ENCODE data around the gene MIP. TPM values are rescaled to one million over a fixed set of nuclear protein-coding genes. Genes with fewer than 3 reads are reported as not detected.

Gene MIP
- total and polyA plus RNA-seq, 2 of the 13 experiments (the other 11 are each of a cell fraction or from before 2014, with no cell fraction given) = not detected

DNA sequence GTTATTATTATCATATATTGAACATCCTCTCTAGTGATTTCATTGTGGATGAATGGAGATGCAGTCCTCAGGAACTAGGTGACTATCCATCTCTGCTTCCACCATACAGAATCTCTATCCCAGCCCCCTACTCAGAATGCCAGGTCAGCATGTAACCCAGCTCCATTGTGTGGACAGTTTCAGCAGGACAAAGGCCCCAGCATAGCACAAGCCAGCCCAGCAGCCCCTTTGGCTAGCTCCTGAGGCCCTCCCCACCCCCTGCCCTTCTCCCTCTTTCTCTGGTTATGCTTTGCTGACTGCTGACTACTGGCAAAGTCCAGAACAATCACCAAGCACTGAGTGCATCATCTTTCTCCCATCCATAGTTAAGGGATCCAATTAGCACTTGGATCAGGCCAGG is 8.1 kb upstream of the MIP start:
- Histone ChIP-seq H3K27ac (ENCODE audit: extremely low read length, insufficient read depth, low read length) (no peak overlapping the region), H3K79me2 (ENCODE audit: insufficient read depth, low read length) (no peaks in the 10 kb centered on the region), H3K36me3 (replicated peaks in 1 of 2; ENCODE audit: control insufficient read depth in 1 of 2, insufficient read depth in 2 of 2, low read length in 2 of 2) (no peaks in the 10 kb centered on the region), H3K4me2 (ENCODE audit: low read depth, low read length) (no peak overlapping the region), H2AFZ (ENCODE audit: low read length) (no peak overlapping the region), H3K27me3 (ENCODE audit: control insufficient read depth in 1 of 2, insufficient read depth in 2 of 2, low read length in 2 of 2) (no peaks in the 10 kb centered on the region), H3K9me3 (ENCODE audit: low read length) (no peaks in the 10 kb centered on the region), H3K4me3 (replicated peaks in 1 of 3; ENCODE audit: insufficient read depth in 1 of 3, low read depth in 2 of 3, low read length in 3 of 3) (no peak overlapping the region), H3K9ac (ENCODE audit: insufficient read depth, low read depth, low read length) (peak overlapping the region; percentile 21; the same call in 1 of the 2 replicates), H3K4me1 (ENCODE audit: insufficient read depth, low read length) (peaks cover 62% of the 10 kb centered on the region), H4K20me1 (ENCODE audit: insufficient read depth, low read length) (no peaks in the 10 kb centered on the region)
- intact Hi-C loops (cut with micrococcal nuclease; ENCODE audit: unreplicated experiment) = loop anchor here (5.0 kb wide), 1 partner anchor 270 kb away; no protein-coding TSS in a partner anchor
- peak; percentile 50 for ATAC-seq
- in situ Hi-C loops (cut with HindIII; ENCODE audit: extremely low pct_ligation_motif_present, low pct_unique_long_range_greater_than_20kb) = loop anchor here (5.0 to 10.0 kb wide), 2 partner anchors 145 to 268 kb away; partner anchors contain the start of gene CNPY2
- FAIRE-seq = no peak
- TF ChIP-seq ZNF292 (CRISPR knock-in tag; IDR thresholded peaks at IDR 0.05; ENCODE audit: borderline replicate concordance, low read depth) = no peak
- no peak for TF ChIP-seq CHCHD3 (CRISPR knock-in tag; IDR thresholded peaks at IDR 0.05)
- TF ChIP-seq MAFK (conservative IDR thresholded peaks at IDR 0.05 in 1 of 2, IDR thresholded peaks at IDR 0.05 in 1 of 2; ENCODE audit: low read length in 2 of 2) = peak; percentile 76 to 80
- TF ChIP-seq, protein P1, sequence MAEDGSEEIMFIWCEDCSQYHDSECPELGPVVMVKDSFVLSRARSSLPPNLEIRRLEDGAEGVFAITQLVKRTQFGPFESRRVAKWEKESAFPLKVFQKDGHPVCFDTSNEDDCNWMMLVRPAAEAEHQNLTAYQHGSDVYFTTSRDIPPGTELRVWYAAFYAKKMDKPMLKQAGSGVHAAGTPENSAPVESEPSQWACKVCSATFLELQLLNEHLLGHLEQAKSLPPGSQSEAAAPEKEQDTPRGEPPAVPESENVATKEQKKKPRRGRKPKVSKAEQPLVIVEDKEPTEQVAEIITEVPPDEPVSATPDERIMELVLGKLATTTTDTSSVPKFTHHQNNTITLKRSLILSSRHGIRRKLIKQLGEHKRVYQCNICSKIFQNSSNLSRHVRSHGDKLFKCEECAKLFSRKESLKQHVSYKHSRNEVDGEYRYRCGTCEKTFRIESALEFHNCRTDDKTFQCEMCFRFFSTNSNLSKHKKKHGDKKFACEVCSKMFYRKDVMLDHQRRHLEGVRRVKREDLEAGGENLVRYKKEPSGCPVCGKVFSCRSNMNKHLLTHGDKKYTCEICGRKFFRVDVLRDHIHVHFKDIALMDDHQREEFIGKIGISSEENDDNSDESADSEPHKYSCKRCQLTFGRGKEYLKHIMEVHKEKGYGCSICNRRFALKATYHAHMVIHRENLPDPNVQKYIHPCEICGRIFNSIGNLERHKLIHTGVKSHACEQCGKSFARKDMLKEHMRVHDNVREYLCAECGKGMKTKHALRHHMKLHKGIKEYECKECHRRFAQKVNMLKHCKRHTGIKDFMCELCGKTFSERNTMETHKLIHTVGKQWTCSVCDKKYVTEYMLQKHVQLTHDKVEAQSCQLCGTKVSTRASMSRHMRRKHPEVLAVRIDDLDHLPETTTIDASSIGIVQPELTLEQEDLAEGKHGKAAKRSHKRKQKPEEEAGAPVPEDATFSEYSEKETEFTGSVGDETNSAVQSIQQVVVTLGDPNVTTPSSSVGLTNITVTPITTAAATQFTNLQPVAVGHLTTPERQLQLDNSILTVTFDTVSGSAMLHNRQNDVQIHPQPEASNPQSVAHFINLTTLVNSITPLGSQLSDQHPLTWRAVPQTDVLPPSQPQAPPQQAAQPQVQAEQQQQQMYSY (CRISPR knock-in tag; IDR thresholded peaks at IDR 0.05) = no peak
- TF ChIP-seq MEIS1 (CRISPR knock-in tag; IDR thresholded peaks at IDR 0.05; ENCODE audit: borderline replicate concordance) = no peak
- TF ChIP-seq, protein P2, sequence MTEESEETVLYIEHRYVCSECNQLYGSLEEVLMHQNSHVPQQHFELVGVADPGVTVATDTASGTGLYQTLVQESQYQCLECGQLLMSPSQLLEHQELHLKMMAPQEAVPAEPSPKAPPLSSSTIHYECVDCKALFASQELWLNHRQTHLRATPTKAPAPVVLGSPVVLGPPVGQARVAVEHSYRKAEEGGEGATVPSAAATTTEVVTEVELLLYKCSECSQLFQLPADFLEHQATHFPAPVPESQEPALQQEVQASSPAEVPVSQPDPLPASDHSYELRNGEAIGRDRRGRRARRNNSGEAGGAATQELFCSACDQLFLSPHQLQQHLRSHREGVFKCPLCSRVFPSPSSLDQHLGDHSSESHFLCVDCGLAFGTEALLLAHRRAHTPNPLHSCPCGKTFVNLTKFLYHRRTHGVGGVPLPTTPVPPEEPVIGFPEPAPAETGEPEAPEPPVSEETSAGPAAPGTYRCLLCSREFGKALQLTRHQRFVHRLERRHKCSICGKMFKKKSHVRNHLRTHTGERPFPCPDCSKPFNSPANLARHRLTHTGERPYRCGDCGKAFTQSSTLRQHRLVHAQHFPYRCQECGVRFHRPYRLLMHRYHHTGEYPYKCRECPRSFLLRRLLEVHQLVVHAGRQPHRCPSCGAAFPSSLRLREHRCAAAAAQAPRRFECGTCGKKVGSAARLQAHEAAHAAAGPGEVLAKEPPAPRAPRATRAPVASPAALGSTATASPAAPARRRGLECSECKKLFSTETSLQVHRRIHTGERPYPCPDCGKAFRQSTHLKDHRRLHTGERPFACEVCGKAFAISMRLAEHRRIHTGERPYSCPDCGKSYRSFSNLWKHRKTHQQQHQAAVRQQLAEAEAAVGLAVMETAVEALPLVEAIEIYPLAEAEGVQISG (CRISPR knock-in tag; IDR thresholded peaks at IDR 0.05) = no peak
- peak; percentile 72 for TF ChIP-seq MAFF (IDR thresholded peaks at IDR 0.05; ENCODE audit: low read depth, low read length)
- DNase-seq (ENCODE audit: low spot score) = no peak
- ChIA-PET POLR2A (interaction anchor here (2.2 kb wide), 1 partner anchor 147 kb away, joined by 23 read pairs; the partner anchor contains the start of gene CNPY2), CTCF (ENCODE audit: low intra/inter-chr PET ratio, low total read pairs) (no interaction called here)
- BruUV-seq (replicated peaks) = no TSS peak

Measured in HepG2 (cell line).